ENCODE results near the gene KCTD4.

Gene KCTD4

DNA sequence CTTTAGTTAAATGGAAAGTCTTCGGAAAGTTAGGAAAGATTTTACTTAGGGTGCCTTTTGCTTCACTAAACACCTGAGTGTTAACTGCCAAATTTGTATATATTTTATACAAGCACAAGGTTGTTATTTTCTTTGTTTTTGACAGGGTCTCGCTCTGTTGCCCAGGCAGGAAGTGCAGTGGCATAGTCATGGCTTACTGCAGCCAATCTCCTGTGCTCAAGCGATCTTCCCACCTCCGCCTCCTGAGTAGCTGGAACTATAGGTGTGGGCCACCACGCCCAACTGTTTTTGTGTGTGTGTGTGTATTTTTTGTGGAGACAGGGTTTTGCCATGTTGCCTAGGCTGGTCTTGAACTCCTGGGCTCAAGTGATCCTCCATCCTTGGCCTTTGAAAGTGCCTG is 16.2 kb downstream of the KCTD4 start:
- H3K27ac ChIP-seq = no peak overlapping the region
- no peak overlapping the region for H2AFZ ChIP-seq (ENCODE audit: low read depth)
- no peak overlapping the region for H3K4me3 ChIP-seq (IDR thresholded peaks at IDR 0.05; ENCODE audit: insufficient read depth, low read depth, low read length)
- H3K4me2 ChIP-seq = no peak overlapping the region
- H3K27me3 ChIP-seq (ENCODE audit: insufficient read depth, low read depth) = no peaks in the 10 kb centered on the region
- no peaks in the 10 kb centered on the region for H4K20me1 ChIP-seq (ENCODE audit: insufficient read depth)
- H3K4me1 ChIP-seq (ENCODE audit: low read depth, poor library complexity, severe bottlenecking) = no peaks in the 10 kb centered on the region
- H3K36me3 ChIP-seq (ENCODE audit: insufficient read depth) = no peaks in the 10 kb centered on the region
- TF ChIP-seq, protein P1, sequence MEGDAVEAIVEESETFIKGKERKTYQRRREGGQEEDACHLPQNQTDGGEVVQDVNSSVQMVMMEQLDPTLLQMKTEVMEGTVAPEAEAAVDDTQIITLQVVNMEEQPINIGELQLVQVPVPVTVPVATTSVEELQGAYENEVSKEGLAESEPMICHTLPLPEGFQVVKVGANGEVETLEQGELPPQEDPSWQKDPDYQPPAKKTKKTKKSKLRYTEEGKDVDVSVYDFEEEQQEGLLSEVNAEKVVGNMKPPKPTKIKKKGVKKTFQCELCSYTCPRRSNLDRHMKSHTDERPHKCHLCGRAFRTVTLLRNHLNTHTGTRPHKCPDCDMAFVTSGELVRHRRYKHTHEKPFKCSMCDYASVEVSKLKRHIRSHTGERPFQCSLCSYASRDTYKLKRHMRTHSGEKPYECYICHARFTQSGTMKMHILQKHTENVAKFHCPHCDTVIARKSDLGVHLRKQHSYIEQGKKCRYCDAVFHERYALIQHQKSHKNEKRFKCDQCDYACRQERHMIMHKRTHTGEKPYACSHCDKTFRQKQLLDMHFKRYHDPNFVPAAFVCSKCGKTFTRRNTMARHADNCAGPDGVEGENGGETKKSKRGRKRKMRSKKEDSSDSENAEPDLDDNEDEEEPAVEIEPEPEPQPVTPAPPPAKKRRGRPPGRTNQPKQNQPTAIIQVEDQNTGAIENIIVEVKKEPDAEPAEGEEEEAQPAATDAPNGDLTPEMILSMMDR (conservative IDR thresholded peaks at IDR 0.05; ENCODE audit: low read depth, low read length) = no peak
- H3K9ac ChIP-seq = no peak overlapping the region
- peaks cover under 1% of the 10 kb centered on the region; the same call in 1 of the 2 replicates for H3K79me2 ChIP-seq (ENCODE audit: insufficient read depth, low read depth)

DNA sequence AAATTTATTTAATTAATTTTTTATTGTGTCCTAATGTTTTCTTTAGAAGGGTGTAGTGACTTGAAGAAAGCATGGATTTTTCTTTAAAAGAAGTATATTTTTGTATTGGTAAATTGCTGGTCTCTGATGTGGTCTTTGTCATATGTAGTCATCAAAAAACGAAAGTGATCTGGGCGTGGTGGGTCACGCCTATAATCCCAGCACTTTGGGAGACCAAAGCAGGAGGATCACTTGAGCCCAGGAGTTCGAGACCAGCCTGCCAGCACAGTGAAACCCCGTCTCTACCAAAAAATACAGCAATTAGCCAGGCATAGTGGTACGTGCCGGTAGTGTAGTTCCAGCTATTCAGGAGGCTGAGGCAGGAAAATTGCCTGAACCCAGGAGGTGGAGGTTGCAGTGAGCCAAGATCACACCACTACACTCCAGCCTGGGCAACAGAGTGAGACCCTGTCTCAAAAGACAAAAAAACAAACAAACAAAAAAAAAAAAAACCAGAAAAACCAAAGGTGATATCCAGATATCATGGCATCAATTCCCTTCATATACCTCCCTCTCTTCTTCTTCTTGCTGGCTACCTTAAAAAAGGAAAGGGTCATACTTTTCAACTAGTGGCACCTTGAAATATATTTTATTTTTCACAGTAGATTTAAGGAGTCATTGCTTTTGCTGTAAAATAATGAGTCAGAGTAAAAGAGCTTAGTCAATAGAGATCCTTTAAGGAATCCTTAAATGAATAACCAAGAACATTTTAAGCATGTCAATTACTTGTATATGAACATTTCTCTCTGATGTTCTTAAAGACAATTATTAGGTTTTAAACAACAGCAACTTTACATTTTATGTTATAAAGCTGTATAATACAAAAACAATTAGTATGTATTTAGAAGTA is 19.9 kb downstream of the KCTD4 start:
- Histone ChIP-seq H3K27me3 (ENCODE audit: insufficient read depth, low read depth) (no peaks in the 10 kb centered on the region), H3K4me3 (IDR thresholded peaks at IDR 0.05; ENCODE audit: insufficient read depth, low read depth, low read length) (no peak overlapping the region), H3K36me3 (ENCODE audit: insufficient read depth) (no peaks in the 10 kb centered on the region), H3K4me1 (ENCODE audit: low read depth, poor library complexity, severe bottlenecking) (no peaks in the 10 kb centered on the region), H3K4me2 (no peak overlapping the region), H3K27ac (no peak overlapping the region), H3K9ac (no peak overlapping the region), H4K20me1 (ENCODE audit: insufficient read depth) (no peaks in the 10 kb centered on the region), H3K79me2 (ENCODE audit: insufficient read depth, low read depth) (peaks cover 6% of the 10 kb centered on the region; the same call in 1 of the 2 replicates), H2AFZ (ENCODE audit: low read depth) (no peak overlapping the region)
- TF ChIP-seq, protein P1 (conservative IDR thresholded peaks at IDR 0.05; ENCODE audit: low read depth, low read length) = no peak

DNA sequence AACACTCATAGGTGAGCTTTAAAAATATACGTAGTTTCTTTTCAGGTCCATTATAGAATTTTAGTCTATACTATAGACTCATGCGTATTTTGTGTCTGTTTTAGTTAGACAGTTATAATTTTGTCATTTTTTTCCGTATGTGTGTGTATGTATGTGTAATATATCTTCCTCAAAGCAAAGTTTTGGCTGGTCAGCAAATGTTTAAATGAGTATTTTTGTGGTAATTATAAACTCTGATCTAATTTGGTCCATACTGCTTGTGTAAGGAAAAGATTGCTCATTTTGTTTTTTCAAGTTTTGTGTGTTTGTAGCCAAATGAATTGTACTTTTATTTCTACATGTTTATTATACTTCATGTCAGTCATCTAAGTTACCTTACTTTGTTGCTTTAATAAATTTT is 20.5 kb downstream of the KCTD4 start:
- TF ChIP-seq, protein P1 (conservative IDR thresholded peaks at IDR 0.05; ENCODE audit: low read depth, low read length) = no peak
- H3K36me3 ChIP-seq (ENCODE audit: insufficient read depth) = no peaks in the 10 kb centered on the region
- H4K20me1 ChIP-seq (ENCODE audit: insufficient read depth) = no peaks in the 10 kb centered on the region
- H3K79me2 ChIP-seq (ENCODE audit: insufficient read depth, low read depth) = peaks cover 6% of the 10 kb centered on the region; the same call in 1 of the 2 replicates
- no peak overlapping the region for H2AFZ ChIP-seq (ENCODE audit: low read depth)
- no peak overlapping the region for H3K4me3 ChIP-seq (IDR thresholded peaks at IDR 0.05; ENCODE audit: insufficient read depth, low read depth, low read length)
- H3K9ac ChIP-seq = no peak overlapping the region
- no peak overlapping the region for H3K4me2 ChIP-seq
- H3K27me3 ChIP-seq (ENCODE audit: insufficient read depth, low read depth) = no peaks in the 10 kb centered on the region
- no peak overlapping the region for H3K27ac ChIP-seq
- H3K4me1 ChIP-seq (ENCODE audit: low read depth, poor library complexity, severe bottlenecking) = no peaks in the 10 kb centered on the region

DNA sequence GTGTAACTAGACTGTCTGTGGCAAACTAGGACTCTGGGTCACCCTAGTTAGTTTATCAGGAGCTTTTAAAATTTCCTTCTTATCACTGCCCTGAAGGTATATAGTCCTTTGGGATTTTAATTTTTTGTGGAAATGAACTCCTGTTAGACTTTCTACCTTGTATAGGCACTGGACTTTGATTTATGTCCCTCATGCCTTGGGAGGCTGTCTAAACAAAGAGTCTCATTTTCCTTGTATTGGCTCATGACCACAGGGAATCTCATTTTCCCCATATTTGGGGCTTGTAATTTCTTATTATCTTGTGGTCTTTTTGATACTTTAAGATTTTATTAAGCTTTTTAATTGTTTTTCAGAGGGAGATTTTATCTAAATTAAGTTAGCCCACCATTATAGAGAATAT is 21.4 kb downstream of the KCTD4 start:
- Histone ChIP-seq H3K4me3 (IDR thresholded peaks at IDR 0.05; ENCODE audit: insufficient read depth, low read depth, low read length) (no peak overlapping the region), H3K4me2 (no peak overlapping the region), H3K36me3 (ENCODE audit: insufficient read depth) (no peaks in the 10 kb centered on the region), H3K27me3 (ENCODE audit: insufficient read depth, low read depth) (no peaks in the 10 kb centered on the region), H3K4me1 (ENCODE audit: low read depth, poor library complexity, severe bottlenecking) (no peaks in the 10 kb centered on the region), H3K27ac (no peak overlapping the region), H4K20me1 (ENCODE audit: insufficient read depth) (no peaks in the 10 kb centered on the region), H2AFZ (ENCODE audit: low read depth) (no peak overlapping the region), H3K79me2 (ENCODE audit: insufficient read depth, low read depth) (peaks cover 6% of the 10 kb centered on the region; the same call in 1 of the 2 replicates), H3K9ac (no peak overlapping the region)
- TF ChIP-seq, protein P1 (conservative IDR thresholded peaks at IDR 0.05; ENCODE audit: low read depth, low read length) = no peak

Data from KMS-11 (cell line).